Measurements from ENCODE around the gene NAGS.

- TF ChIP-seq CTCF (IDR thresholded peaks at IDR 0.05; ENCODE audit: poor library complexity) = no peak
- TF ChIP-seq EZH2 (IDR thresholded peaks at IDR 0.05; ENCODE audit: borderline replicate concordance) = no peak
- TF ChIP-seq EZH2phosphoT487 (IDR thresholded peaks at IDR 0.05; ENCODE audit: low read depth, severe bottlenecking, unreplicated experiment) = no peak
Observed at GRCh38 chr17:43987131-43988021, 17.0 kb upstream of the NAGS start.

All from hepatocyte (in vitro differentiated cells).